GM04504 (cell line): ENCODE results near the gene ABCA10.
"Not testable (repeated sequence)": the region's sequence is repeated elsewhere in the genome, so short reads cannot be mapped to it uniquely, and the experiment has no call there.

Experiments used
- DNase-seq: peaks from one replicate; pipeline ENCODE4 v3.0.0-alpha.2; 2012; ENCODE audit warnings: low read depth

ABCA10 gene, protein sequence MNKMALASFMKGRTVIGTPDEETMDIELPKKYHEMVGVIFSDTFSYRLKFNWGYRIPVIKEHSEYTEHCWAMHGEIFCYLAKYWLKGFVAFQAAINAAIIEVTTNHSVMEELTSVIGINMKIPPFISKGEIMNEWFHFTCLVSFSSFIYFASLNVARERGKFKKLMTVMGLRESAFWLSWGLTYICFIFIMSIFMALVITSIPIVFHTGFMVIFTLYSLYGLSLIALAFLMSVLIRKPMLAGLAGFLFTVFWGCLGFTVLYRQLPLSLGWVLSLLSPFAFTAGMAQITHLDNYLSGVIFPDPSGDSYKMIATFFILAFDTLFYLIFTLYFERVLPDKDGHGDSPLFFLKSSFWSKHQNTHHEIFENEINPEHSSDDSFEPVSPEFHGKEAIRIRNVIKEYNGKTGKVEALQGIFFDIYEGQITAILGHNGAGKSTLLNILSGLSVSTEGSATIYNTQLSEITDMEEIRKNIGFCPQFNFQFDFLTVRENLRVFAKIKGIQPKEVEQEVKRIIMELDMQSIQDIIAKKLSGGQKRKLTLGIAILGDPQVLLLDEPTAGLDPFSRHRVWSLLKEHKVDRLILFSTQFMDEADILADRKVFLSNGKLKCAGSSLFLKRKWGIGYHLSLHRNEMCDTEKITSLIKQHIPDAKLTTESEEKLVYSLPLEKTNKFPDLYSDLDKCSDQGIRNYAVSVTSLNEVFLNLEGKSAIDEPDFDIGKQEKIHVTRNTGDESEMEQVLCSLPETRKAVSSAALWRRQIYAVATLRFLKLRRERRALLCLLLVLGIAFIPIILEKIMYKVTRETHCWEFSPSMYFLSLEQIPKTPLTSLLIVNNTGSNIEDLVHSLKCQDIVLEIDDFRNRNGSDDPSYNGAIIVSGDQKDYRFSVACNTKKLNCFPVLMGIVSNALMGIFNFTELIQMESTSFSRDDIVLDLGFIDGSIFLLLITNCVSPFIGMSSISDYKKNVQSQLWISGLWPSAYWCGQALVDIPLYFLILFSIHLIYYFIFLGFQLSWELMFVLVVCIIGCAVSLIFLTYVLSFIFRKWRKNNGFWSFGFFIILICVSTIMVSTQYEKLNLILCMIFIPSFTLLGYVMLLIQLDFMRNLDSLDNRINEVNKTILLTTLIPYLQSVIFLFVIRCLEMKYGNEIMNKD (N-terminal part only)

DNA sequence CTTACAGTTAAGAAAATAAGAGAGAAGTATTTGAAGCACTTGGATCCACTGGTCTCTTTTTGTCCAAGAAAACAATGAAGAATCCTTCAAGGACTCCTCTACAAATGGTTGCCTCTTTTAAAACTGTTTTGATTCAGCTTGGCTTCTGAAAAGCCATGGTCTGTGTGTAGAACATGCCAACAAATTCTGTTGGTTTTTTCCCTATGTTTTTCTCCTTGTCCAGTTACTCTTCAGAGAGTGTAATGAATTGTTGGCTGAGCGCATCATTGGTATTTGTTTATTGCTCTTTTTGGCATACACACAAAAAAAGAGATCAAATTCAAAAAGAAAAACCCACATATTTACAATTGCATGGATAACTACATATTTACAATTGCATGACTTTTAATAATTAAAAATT lies at the start of gene ABCA10:
Gene ABCA10, minus strand, starts transcription at position 249 of the 400 bp plus-strand sequence. CDS start 3,466 bp downstream, outside the sequence.
- no peak for DNase-seq

DNA sequence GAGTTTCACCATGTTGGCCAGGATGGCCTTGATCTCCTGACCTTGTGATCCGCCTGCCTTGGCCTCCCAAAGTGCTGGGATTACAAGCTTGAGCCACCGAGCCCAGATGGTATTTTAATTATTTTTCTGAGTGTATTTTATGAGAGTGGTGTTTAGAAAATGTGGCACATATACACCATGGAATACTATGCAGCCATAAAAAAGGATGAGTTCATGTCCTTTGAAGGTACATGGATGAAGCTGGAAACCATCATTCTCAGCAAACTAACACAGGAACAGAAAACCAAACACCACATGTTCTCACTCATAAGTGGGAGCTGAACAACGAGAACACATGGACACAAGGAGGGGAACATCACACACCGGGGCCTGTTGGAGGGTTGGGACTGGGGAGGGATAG lies 47.7 kb upstream of the ABCA10 start:
- not testable (repeated sequence) for DNase-seq

DNA sequence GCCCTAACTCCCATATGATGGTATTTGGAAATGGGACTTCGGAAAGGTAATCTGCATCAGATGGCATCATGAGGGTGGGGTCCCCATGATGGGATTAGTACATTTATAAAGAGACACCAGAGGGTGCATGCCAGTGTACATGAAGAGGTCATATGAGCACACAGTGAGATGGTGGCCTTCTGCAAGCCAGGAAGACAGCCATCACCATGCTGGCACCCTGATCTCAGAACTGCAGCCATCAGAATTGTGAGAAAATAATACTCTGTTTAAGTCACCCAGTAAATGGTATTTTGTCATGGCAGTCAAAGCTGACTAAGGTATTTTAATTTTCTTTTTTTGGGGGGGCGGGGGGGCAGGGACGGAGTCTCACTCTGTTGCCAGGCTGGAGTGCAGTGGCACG lies 47.1 kb upstream of the ABCA10 start:
- DNase-seq, result no peak

DNA sequence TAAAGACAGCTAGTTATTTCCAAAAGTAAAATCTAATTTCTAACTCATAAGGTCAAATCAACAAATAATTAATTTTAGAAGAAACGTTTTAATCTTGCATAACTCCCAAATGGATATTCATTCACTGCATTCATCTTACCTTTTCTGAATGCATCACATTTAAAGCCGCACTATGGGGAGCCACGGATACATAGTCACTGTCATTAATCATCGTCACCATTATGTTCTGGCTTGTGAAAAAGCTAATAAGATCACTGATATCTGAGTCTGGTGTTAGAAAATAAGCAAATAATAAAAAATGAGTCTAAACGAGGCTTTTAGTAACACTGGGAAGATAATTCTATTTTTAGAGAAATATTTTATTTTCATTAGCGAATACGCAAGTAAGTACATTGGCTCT lies 42.4 kb upstream of the ABCA10 start:
- no peak for DNase-seq

DNA sequence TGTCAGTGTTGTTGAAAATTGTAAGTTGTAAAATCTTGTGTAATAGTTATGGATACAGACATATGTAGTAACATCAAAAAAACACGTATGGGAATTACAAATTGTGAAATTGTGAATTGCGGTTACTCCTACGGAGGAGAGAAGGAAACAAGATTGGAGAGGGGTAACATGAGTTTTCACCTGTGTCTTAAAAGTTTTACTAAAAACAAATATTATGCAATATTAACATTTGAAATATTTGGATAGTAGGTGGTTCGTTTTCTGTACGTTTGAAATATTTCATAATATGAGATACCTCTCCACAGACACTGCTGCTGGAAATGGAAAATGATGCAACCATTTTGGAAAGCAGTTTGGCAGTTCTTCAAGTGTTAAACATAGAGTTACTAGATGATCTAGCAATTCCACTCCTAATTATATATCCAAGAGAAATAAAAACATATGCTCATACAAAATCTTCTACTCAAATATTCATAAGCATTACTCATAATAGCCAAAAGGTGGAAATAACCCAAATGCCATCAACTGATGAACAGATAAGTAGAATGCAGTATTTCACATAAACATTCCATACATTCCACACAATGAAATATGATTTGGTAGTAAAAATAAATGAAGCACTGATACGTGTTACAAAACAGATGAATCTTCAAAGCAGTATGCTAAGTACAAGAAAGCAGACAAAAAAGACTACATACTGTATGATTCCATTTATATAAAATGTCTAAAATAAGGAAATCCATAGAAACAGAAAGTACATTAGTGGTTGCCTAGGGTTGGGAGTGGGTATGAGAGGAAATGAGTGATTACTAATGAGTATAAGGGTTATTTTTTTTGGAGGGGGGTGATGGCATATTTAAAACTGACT lies 40.7 kb upstream of the ABCA10 start:
- DNase-seq, result peak; percentile 39

DNA sequence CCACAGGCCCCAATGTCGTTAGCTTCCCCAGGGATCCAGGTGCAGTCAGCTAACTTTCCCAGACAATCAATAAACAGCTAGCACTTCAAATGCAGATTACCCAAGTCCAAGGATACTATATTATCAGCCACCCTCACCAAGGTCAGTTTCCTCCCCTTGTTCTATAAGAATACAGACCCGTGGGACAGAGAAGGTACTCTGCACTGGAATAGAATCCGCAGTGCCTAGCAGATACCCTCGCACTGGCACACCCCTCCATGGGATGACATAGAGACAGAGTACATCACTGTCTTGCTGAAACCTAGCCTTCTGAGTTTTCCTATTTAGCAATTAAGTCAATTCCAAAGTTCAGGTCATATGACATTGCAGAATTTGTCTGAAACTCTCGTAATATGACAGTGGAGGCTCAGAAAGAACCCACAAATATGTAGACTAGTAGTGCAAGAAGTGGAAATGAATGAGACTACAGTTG lies 40.0 kb upstream of the ABCA10 start:
- DNase-seq, result no peak

DNA sequence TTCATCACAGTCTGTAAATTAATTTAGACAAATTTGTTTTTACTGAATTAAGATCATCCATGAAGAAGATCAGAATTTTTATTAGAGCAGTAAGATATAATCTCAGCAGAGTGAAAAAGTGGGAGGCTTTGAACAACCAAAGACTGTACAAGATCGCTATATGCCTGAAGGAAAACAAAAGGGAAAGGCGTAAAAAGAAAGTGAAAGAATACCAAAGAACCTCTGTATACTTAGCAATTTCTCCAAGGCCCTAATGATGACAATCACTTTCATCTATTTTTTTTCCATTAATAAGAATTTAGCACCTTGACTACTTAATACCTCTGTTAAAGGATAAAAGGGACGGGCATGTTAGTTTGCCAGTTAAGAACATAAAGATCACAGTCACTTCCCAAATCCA lies 38.6 kb upstream of the ABCA10 start:
- no peak for DNase-seq

DNA sequence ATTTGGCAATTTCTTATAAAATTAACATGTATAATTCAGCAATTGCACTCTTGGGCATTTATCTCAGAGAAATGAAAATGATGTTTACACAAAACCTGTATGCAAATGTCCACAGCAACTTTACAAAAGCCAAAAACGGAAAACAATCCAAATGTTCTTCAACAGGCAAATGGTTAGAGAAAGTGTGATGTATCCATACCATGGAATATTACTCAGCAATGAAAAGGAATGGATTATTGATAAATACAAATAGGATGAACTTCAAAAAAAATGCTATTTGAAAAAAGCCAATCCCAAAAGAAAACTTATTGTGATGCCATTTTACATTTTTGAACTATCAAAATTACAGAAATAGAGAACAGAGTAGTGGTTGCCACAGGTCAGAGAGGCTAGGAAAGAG lies 37.2 kb upstream of the ABCA10 start:
- DNase-seq, result no peak

DNA sequence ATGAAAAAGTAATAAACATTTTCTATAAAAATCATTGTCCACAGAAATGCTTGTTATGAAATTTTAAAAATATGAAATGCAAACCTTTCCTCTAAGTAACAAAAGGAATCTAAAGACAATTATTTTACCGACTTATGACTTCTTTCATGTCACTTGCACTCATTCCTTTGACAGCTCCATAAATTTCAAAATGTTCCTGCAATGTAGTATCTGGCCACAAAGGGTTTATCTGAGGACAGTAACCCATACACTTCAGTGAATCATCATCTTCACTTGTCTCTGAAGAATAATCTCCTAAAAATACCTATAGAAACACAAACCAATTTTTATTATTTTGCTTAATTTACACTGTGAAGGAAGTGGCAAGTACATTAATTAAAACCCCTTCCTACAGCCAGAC lies 25.6 kb upstream of the ABCA10 start:
- DNase-seq, result no peak

DNA sequence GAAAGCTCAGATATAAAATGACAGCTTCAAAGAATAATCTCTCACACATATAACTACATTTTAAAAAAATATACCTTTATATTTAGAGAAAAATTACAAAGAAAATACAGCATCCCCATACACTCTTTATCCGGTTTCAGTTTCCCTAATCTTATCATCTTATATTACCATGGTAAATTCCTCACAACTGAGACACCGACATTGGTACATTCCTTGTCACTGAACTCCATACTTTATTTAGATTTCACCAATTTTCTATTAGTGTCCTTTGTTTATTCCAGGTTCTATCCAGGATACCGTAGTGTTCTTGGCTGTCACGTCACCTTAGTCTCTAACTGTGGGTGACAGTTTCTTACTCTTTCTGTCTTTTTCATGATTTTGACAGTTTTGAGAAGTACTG lies 22.0 kb upstream of the ABCA10 start:
- DNase-seq, result no peak

DNA sequence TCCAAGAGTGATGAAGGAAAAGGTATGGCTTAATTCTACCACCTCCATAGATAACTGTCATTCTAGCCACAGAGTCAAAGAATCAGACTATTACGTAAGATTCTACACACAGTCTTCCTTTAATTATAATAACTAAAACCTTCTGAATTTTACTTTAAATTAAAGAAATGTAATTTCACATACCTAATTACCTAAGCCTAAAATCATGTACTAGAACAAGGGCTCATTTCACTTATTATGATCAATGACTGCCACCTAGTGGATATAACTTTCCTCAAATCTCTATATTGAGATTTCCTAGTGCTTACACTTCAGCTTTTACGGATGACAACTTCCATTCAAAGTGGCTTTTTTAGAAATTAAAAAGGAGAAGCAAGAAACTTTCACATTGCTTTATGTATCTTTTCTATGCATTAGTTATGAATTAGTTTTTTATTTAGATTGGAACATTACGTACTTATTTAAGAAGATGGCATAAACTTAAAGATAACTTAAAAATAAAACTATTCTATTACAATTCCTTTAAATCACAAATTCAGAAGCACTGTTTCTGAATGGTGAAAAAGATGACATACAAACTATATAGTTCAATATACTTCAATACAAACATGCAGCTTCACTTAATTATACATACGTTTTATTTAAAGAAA lies 18.2 kb upstream of the ABCA10 start:
- no peak for DNase-seq

DNA sequence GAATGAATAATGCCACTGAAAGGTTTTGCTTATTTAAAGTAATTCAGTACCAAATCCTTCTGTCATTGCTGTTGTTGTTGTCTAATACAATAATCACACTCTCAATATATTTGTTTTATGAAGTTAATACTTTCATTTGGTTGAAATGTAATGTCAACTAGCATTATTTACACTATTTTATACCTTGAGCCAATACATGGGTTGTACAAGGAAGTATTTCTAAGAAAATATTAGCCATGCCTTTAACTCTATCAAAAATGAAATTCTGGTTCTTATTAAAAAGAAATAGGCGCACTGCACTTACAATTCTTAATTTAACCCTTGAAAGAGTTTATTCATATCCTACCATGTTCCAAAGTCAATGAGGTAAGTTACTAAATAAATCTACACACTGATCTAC lies 17.6 kb upstream of the ABCA10 start:
- no peak for DNase-seq

DNA sequence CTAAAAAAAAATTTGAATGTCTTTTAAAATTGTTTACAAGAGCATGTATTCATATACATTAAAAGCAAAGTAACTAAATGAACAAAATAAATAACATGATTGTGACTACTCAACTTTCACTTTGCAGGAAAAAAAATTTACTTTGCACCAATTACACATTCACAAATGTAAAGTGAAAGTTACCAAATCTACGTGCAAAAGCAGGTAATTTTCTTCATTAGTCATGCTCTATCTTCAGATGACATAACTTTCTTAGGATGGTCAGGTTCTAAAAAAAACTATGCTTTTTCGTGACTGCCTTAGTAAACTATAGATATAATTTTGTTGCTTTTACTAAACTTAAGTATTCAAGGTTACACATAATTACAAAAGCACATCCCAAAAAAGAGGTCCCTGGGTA lies 17.0 kb upstream of the ABCA10 start:
- DNase-seq, result no peak

DNA sequence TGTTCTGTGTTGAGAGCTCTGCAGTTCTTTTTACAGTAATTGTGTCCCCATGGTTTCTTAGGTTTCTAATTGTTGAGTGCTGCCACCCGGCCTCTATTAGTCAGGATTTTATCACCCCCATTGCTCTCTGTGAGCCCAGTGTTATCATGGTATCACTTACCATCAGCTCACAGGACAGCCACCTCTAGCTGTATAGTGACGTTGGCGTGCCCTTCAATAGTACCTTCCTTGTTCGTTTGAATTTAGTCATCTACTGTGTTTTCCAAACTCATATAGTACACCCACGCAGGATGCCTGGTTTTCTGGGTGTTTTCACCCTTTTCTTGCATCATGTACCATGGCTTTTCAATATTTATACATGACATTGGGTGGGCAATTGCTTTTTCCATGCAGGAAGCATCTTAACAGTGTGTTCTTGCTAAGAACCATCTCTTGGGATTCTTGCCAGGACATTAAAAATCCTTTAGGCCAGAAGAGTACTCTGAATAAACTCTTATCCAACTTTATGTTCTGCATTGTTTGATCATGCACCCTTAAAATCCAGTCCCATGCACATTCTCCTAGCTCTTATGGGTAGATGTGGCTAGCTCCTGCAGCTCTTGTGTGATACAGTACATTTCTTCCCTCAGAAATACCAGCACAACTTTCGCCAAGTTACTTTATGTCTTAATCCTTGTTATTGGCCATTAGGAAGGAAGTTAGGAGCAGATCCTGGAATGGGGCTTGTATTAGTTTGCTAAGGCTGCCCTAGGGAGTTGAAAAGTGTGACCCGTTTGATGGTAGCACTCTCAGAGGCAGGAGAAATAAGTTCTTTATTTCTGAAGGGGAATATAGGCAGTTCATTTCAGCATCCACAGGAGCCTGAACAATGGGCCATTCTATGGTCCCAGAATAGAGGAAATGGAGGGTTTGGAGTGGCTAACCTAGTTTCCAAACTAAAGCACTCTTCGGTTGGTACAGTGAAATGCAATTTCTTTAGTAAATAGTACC lies 11.3 kb upstream of the ABCA10 start:
- no peak for DNase-seq

DNA sequence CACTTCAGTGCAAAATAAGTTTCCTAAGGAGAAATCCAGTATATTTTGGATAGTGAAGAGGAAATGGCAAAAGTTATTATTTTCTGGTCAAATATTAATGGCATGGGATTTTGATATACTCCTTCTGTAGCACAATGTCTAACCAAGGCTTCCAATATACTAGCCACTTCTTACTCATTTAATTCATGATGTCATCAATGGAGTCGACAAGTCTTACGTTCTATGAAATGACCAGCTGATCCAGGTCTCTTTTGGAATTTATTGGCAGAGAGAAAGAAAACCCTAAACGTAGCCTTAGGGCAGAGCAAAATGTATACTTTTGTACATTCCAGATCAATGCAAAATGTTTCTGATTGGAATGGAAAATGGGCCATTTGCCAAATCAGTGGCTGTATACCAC lies 8.3 kb upstream of the ABCA10 start:
- no peak for DNase-seq

DNA sequence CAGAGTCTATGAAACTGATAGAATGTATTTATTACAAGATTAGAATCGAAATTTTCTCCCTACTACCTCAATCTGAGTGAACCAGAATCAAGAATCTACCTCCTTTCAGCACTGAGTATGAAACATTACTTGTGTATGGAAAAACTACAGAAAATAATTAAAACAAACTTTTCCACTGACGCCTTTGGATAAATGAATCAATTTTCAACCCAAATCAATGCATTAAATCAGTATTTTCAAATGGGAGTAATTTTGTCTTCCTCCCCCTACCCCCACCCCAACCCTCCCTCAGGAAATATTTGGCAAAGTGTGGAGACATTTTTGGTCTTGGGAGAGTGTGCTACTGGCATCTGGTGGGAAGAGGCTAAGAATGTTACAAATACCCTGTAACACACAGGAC lies 7.8 kb upstream of the ABCA10 start:
- DNase-seq, result no peak

DNA sequence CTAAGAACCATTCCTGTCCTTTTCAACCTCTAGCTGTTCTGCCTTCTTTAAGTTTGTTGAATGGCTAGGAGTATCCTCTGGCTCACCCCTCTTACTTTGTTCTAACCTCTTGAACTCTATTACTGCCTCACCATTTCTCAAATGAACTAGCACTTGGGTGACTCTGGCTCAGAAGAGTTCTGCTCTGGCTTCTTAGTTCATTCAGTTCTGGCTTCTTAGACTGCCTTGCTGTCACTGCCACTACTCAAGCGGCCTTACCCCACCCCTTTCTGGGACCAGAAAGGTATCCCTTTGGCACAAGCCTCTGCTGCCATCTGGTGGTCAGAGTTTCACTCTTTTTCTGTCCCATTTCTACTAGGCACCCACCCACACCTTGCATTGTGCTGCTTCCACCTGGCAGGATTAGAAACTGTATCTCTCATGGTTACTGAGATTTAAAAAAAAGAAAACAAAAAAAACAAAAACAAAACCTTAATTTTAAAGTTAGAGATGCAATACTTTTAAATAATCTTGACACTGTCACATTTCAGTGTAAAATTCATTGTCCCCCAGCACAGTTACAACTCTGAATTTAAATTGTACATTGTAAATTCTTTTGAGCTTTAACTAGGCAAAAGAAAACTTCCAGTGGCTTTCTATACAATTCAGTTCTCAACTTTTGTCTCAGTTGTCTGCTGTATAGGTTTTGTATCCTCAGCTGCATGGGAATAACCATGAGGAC lies 6.9 kb upstream of the ABCA10 start:
- DNase-seq, result peak; percentile 47

DNA sequence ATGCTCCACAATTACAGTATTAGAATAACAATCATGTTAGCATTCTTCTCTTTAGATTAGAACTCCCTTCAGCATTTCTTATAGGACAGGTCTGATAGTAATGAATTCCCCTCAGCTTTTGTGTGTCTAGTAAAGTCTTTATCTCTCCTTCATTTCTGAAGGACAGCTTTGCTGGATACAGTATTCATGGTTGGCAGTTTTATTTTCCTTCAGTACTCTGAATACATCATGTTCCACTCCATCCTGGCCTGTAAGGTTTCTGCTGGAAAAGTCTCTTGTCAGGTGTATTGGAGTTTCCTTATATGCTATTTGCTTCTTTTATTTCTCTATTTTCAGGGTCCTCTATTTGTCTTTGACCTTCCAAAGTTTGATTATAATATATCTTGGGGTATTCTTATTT lies 4.0 kb upstream of the ABCA10 start:
- no peak for DNase-seq

DNA sequence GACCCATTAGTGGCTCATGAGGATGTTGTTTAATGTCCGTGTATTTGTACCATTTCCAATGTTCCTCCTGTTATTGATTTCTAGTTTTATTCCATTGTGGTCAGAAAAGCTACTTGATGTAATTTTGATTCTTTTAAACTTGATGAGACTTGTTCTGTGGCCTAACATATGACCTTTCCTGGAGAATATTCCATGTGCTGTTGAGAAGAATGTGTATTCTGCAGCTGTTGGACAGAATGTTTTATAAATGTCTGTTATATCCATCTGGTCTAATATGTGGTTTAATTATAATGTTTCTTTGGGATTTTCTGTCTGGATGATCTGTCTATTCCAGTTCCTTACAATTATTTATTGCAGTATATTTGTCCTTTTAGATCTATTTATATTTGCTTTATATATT lies 2.9 kb upstream of the ABCA10 start:
- no peak for DNase-seq
